ENCODE data around the gene SPG21. TPM values are rescaled to one million over a fixed set of nuclear protein-coding genes. Genes with fewer than 3 reads are reported as not detected.
A peak's percentile ranks its signal among the peaks of the same experiment; 100 is the strongest.

SPG21 gene
- total RNA-seq, 1 donor from 2014 or later = 71.8 TPM

- Mint-ChIP-seq H3K27me3 (ENCODE audit: low read depth) (no peaks in the 10 kb centered on the region), H3K36me3 (ENCODE audit: low read depth) (no peaks in the 10 kb centered on the region), H3K4me1 (peaks cover 13% of the 10 kb centered on the region), H3K9me3 (no peaks in the 10 kb centered on the region), H3K4me3 (no peak overlapping the region), H3K27ac (ENCODE audit: unreplicated experiment) (peak overlapping the region; percentile 86)
- no peak for TF ChIP-seq CTCF (conservative IDR thresholded peaks at IDR 0.05)
- no peak for DNase-seq (ENCODE audit: low read depth, low spot score)
These were observed 58.8 kb downstream of the SPG21 start for GRCh38 chr15:64930778-64931371.

- Mint-ChIP-seq H3K9me3 (no peaks in the 10 kb centered on the region), H3K4me1 (peaks cover 13% of the 10 kb centered on the region), H3K36me3 (ENCODE audit: low read depth) (no peaks in the 10 kb centered on the region), H3K4me3 (no peak overlapping the region), H3K27ac (ENCODE audit: unreplicated experiment) (peak overlapping the region; percentile 86), H3K27me3 (ENCODE audit: low read depth) (no peaks in the 10 kb centered on the region)
- TF ChIP-seq CTCF (conservative IDR thresholded peaks at IDR 0.05) = no peak
- DNase-seq (ENCODE audit: low read depth, low spot score) = no peak
These were observed 59.6 kb downstream of the SPG21 start for GRCh38 chr15:64930019-64930652.

- H3K27ac Mint-ChIP-seq (ENCODE audit: unreplicated experiment) = no peak overlapping the region
- H3K4me1 Mint-ChIP-seq = peaks cover 13% of the 10 kb centered on the region
- no peaks in the 10 kb centered on the region for H3K36me3 Mint-ChIP-seq (ENCODE audit: low read depth)
- H3K4me3 Mint-ChIP-seq = no peak overlapping the region
- no peak for TF ChIP-seq CTCF (conservative IDR thresholded peaks at IDR 0.05)
- no peaks in the 10 kb centered on the region for H3K27me3 Mint-ChIP-seq (ENCODE audit: low read depth)
- no peaks in the 10 kb centered on the region for H3K9me3 Mint-ChIP-seq
- DNase-seq (ENCODE audit: low read depth, low spot score) = no peak
These were observed 61.0 kb downstream of the SPG21 start for GRCh38 chr15:64928626-64929220.

GRCh38 chr15:64926661-64927060, 63.1 kb downstream of the SPG21 start:
- no peak overlapping the region for H3K27ac Mint-ChIP-seq (ENCODE audit: unreplicated experiment)
- H3K27me3 Mint-ChIP-seq (ENCODE audit: low read depth) = no peaks in the 10 kb centered on the region
- H3K4me1 Mint-ChIP-seq = peaks cover 13% of the 10 kb centered on the region
- no peak overlapping the region for H3K4me3 Mint-ChIP-seq
- no peak for DNase-seq (ENCODE audit: low read depth, low spot score)
- H3K36me3 Mint-ChIP-seq (ENCODE audit: low read depth) = no peaks in the 10 kb centered on the region
- TF ChIP-seq CTCF (conservative IDR thresholded peaks at IDR 0.05) = no peak
- no peaks in the 10 kb centered on the region for H3K9me3 Mint-ChIP-seq

- Mint-ChIP-seq H3K36me3 (ENCODE audit: low read depth) (no peaks in the 10 kb centered on the region), H3K27me3 (ENCODE audit: low read depth) (no peaks in the 10 kb centered on the region), H3K4me1 (peaks cover 3% of the 10 kb centered on the region), H3K9me3 (no peaks in the 10 kb centered on the region), H3K27ac (ENCODE audit: unreplicated experiment) (no peak overlapping the region), H3K4me3 (no peak overlapping the region)
- no peak for TF ChIP-seq CTCF (conservative IDR thresholded peaks at IDR 0.05)
- no peak for DNase-seq (ENCODE audit: low read depth, low spot score)
These were observed 64.1 kb downstream of the SPG21 start for GRCh38 chr15:64925335-64926330.
